OCI-LY7 (cell line): Measurements from ENCODE around the gene ACAN. TPM values are rescaled to one million over a fixed set of nuclear protein-coding genes. Genes with fewer than 3 reads are reported as not detected.

Experiments
- BruUV-seq: library from RNA; stranded (reverse); fragments of 400-500 nt; replicated peaks from 2 replicates; lab custom pipeline; 2021; lab: Mats Ljungman, UMichigan
- CTCF ChIA-PET: fragments of 300-600 bp; sonication (Branson Sonifier 250); formaldehyde crosslinking; loops from one replicate; lab custom pipeline; 2022; ENCODE audit warnings: antibody characterized with exemption; ENCODE audit not compliant: unreplicated experiment; lab: Charles Lee
- POLR2A ChIA-PET: fragments of 300-600 bp; sonication (Branson Sonifier 250); formaldehyde crosslinking; loops from one replicate; lab custom pipeline; 2022; ENCODE audit warnings: antibody characterized with exemption; lab: Charles Lee
- DNase-seq: peaks from one replicate; pipeline ENCODE4 v3.0.0-alpha.2; 2015; ENCODE audit warnings: low spot score
- H2AFZ ChIP-seq: fragments of 200-600 bp; sonication (generic), shearing (Covaris generic); 2 replicates; pipeline ENCODE4 v1.6.1; 2014; ENCODE audit warnings: mild to moderate bottlenecking, antibody characterized with exemption, low read length, moderate library complexity
- H3K27ac ChIP-seq: fragments of 200-600 bp; sonication (generic); 2 replicates; pipeline ENCODE4 v1.5.1; 2014; ENCODE audit warnings: mixed run types, low read depth, mild to moderate bottlenecking, moderate library complexity, low read length, inconsistent platforms; ENCODE audit not compliant: poor library complexity, severe bottlenecking
- H3K36me3 ChIP-seq: fragments of 200-600 bp; sonication (generic); 2 replicates; pipeline ENCODE4 v1.6.1; 2014; ENCODE audit warnings: mild to moderate bottlenecking, antibody characterized with exemption, low read length, moderate library complexity, mixed read lengths; ENCODE audit not compliant: insufficient read depth
- H3K4me1 ChIP-seq: fragments of 200-600 bp; sonication (generic); 2 replicates; pipeline ENCODE4 v1.5.1; 2014; ENCODE audit warnings: mild to moderate bottlenecking, low read length; ENCODE audit not compliant: insufficient read depth, poor library complexity, severe bottlenecking
- H3K4me2 ChIP-seq: fragments of 200-600 bp; sonication (generic); 2 replicates; pipeline ENCODE4 v1.6.1; 2014; ENCODE audit warnings: mild to moderate bottlenecking, low read length
- H3K4me3 ChIP-seq: fragments of 200-600 bp; sonication (generic); 2 replicates; pipeline ENCODE4 v1.5.1; 2014; ENCODE audit warnings: mild to moderate bottlenecking, low read depth, low read length; ENCODE audit not compliant: poor library complexity, severe bottlenecking
- H3K79me2 ChIP-seq: fragments of 200-600 bp; sonication (generic); 2 replicates; pipeline ENCODE4 v1.6.1; 2016; ENCODE audit warnings: low read depth, mild to moderate bottlenecking, low read length, moderate library complexity, mixed read lengths; ENCODE audit not compliant: insufficient read depth
- H3K9me2 ChIP-seq: fragments of 200-600 bp; sonication (generic); 2 replicates; pipeline ENCODE4 v1.6.1; 2016; ENCODE audit warnings: mild to moderate bottlenecking, low read length, mixed read lengths; ENCODE audit not compliant: insufficient read depth
- H3K9me3 ChIP-seq: fragments of 200-600 bp; sonication (generic); 2 replicates; pipeline ENCODE4 v1.6.1; 2014; ENCODE audit warnings: mild to moderate bottlenecking, mixed run types, low read length, mixed read lengths
- H4K20me1 ChIP-seq: fragments of 200-600 bp; sonication (generic); 2 replicates; pipeline ENCODE4 v1.6.1; 2014; ENCODE audit warnings: mild to moderate bottlenecking, antibody characterized with exemption, low read length, moderate library complexity, mixed read lengths; ENCODE audit not compliant: insufficient read depth
- CTCF ChIP-seq: fragments of 200-600 bp; sonication (generic); conservative IDR thresholded peaks from 2 replicates; pipeline ENCODE4 v1.5.1; 2014; ENCODE audit warnings: mild to moderate bottlenecking, antibody characterized with exemption, low read length, moderate library complexity, mixed read lengths
- EZH2phosphoT487 ChIP-seq: fragments of 200-600 bp; sonication (generic); IDR thresholded peaks from 2 replicates; pipeline ENCODE4 v1.6.1; 2018; ENCODE audit warnings: low read depth, borderline replicate concordance, mild to moderate bottlenecking, mixed run types, antibody characterized with exemption, low read length, moderate library complexity, mixed read lengths
- intact Hi-C: fragments of 100-400 bp; cut with micrococcal nuclease; formaldehyde crosslinking; loops from one replicate; pipeline ENCODE4 v1.10.0; 2022; ENCODE audit not compliant: unreplicated experiment
- total RNA-seq, 2 experiments: library from RNA; depleted of rRNA in 1 of 2; stranded (reverse); fragments of >200 nt in 1 of 2; shearing (Covaris generic) in 1 of 2; gene quantifications; 2 replicates each; pipeline ENCODE4 v1.2.3, GENCODE V29; 2014 to 2022

Gene ACAN
- total RNA-seq, 2 experiments from 2014 or later = not detected

GRCh38 chr15:88800738-88801137 is 2.5 kb upstream of the ACAN start:
- Histone ChIP-seq H3K4me2 (no peak overlapping the region), H3K36me3 (no peaks in the 10 kb centered on the region), H3K27ac (no peak overlapping the region), H3K9me2 (no peaks in the 10 kb centered on the region), H2AFZ (no peak overlapping the region), H4K20me1 (no peaks in the 10 kb centered on the region), H3K9me3 (no peaks in the 10 kb centered on the region), H3K4me3 (no peak overlapping the region), H3K79me2 (no peaks in the 10 kb centered on the region), H3K4me1 (no peaks in the 10 kb centered on the region)
- no peak for DNase-seq
- POLR2A ChIA-PET = interaction anchor here (0.5 to 1.2 kb wide), 3 partner anchors 20 to 272 kb away, joined by 3 read pairs; no protein-coding TSS in a partner anchor
- CTCF ChIA-PET = no interaction called here
- BruUV-seq = no TSS peak
- intact Hi-C loops = no loop called here
- no peak for TF ChIP-seq EZH2phosphoT487
- TF ChIP-seq CTCF = no peak

- H3K4me1 ChIP-seq = no peaks in the 10 kb centered on the region
- no TSS peak for BruUV-seq
- POLR2A ChIA-PET = no interaction called here
- no peaks in the 10 kb centered on the region for H3K36me3 ChIP-seq
- no peak overlapping the region for H2AFZ ChIP-seq
- H3K9me3 ChIP-seq = no peaks in the 10 kb centered on the region
- no peaks in the 10 kb centered on the region for H4K20me1 ChIP-seq
- no peak overlapping the region for H3K4me3 ChIP-seq
- DNase-seq = no peak
- TF ChIP-seq EZH2phosphoT487 = no peak
- no peak for TF ChIP-seq CTCF
- CTCF ChIA-PET = no interaction called here
- no peaks in the 10 kb centered on the region for H3K79me2 ChIP-seq
- no peak overlapping the region for H3K4me2 ChIP-seq
- H3K9me2 ChIP-seq = no peaks in the 10 kb centered on the region
- intact Hi-C loops = no loop called here
- no peak overlapping the region for H3K27ac ChIP-seq
These were observed 816 bp upstream of the ACAN start for GRCh38 chr15:88802250-88802990.

GRCh38 chr15:88802991-88803240 is 320 bp upstream of the ACAN start:
- H4K20me1 ChIP-seq = no peaks in the 10 kb centered on the region
- H3K79me2 ChIP-seq = no peaks in the 10 kb centered on the region
- no peak overlapping the region for H3K27ac ChIP-seq
- CTCF ChIA-PET = no interaction called here
- no peak overlapping the region for H2AFZ ChIP-seq
- no peak overlapping the region for H3K4me2 ChIP-seq
- POLR2A ChIA-PET = no interaction called here
- TF ChIP-seq CTCF (no peak), EZH2phosphoT487 (no peak)
- H3K36me3 ChIP-seq = no peaks in the 10 kb centered on the region
- H3K9me3 ChIP-seq = no peaks in the 10 kb centered on the region
- no TSS peak for BruUV-seq
- intact Hi-C loops = no loop called here
- no peaks in the 10 kb centered on the region for H3K4me1 ChIP-seq
- no peak for DNase-seq
- no peak overlapping the region for H3K4me3 ChIP-seq
- H3K9me2 ChIP-seq = no peaks in the 10 kb centered on the region
